SK-N-SH (cell line): Measurements from ENCODE around the gene MRPL9.

Source experiments
- CTCF ChIP-seq: fragments of 200-600 bp; sonication (generic); IDR thresholded peaks from 2 replicates; pipeline ENCODE4 v1.6.1; 2017; ENCODE audit warnings: antibody characterized with exemption, mild to moderate bottlenecking, moderate library complexity
- EP300 ChIP-seq, 2 experiments: IDR thresholded peaks; 2 replicates each; pipeline versions ENCODE4 v1.4.0 to v1.6.1; 2012; ENCODE audit warnings: borderline replicate concordance in 1 of 2, low read depth in 1 of 2, low read length in 1 of 2
- FOXM1 ChIP-seq: IDR thresholded peaks from 2 replicates; pipeline ENCODE4 v1.4.0; 2012; ENCODE audit warnings: low read depth, mild to moderate bottlenecking
- MAX ChIP-seq: IDR thresholded peaks from 2 replicates; pipeline ENCODE4 v1.4.0; 2012; ENCODE audit warnings: low read depth
- REST ChIP-seq: IDR thresholded peaks from 2 replicates; pipeline ENCODE4 v1.6.1; 2012; ENCODE audit warnings: mild to moderate bottlenecking, low read depth, low read length, moderate library complexity
- SIN3A ChIP-seq: IDR thresholded peaks from 2 replicates; pipeline ENCODE4 v1.6.1; 2012; ENCODE audit warnings: low read depth, mild to moderate bottlenecking, low read length, moderate library complexity, borderline replicate concordance
- YY1 ChIP-seq: IDR thresholded peaks from 2 replicates; pipeline ENCODE4 v1.4.0; 2012; ENCODE audit warnings: low read depth, mild to moderate bottlenecking
- ZBTB33 ChIP-seq: IDR thresholded peaks from 2 replicates; pipeline ENCODE4 v1.4.0; 2012; ENCODE audit warnings: low read depth, borderline replicate concordance

- TF ChIP-seq MAX: no peak
- TF ChIP-seq CTCF: peak; percentile 31
- TF ChIP-seq EP300 (IDR thresholded peaks at IDR 0.05; ENCODE audit: borderline replicate concordance in 1 of 2, low read depth in 1 of 2, low read length in 1 of 2): no peak
- no peak for TF ChIP-seq FOXM1
- no peak for TF ChIP-seq YY1
- TF ChIP-seq ZBTB33: no peak
- TF ChIP-seq REST: no peak
- TF ChIP-seq SIN3A: no peak
Observed at GRCh38 chr1:151715726-151716404, 47.4 kb downstream of the MRPL9 start.
